A673 (cell line): ENCODE results near the gene PARVB.

Source experiments
- EZH2 ChIP-seq: fragments of 200-600 bp; sonication (generic); IDR thresholded peaks from 2 replicates; pipeline ENCODE4 v1.6.1; 2017; ENCODE audit warnings: borderline replicate concordance, low read depth, mild to moderate bottlenecking, mixed read lengths, antibody characterized with exemption, low read length; ENCODE audit not compliant: poor library complexity, severe bottlenecking
- TF ChIP-seq, protein P1 (sequence below): fragments of 300-800, 200-600 bp; sonication (generic); conservative IDR thresholded peaks from 2 replicates; pipeline ENCODE4 v1.5.1; 2017; ENCODE audit warnings: low read depth, mild to moderate bottlenecking, antibody characterized with exemption, low read length, moderate library complexity, mixed read lengths

DNA sequence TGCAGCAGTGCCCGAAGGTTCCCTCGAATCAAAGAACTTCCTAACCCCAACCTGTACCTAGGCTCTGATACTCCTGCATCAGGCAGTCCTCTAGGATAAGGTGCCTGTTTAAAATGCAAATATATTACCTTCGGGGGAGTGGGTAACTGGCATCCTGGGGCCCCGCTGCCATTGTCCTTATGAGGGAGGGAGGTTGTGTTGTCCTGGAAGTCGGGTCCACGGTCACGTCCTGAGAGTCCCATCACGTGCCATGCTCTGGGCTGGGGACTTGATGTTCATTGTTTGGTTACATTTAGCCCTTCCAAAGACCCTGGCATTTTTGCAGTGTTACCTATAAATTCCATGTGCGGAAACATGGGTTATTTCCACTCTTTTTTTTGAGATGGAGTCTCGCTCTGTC, 67.6 kb downstream of the PARVB start:
- TF ChIP-seq, protein P1, sequence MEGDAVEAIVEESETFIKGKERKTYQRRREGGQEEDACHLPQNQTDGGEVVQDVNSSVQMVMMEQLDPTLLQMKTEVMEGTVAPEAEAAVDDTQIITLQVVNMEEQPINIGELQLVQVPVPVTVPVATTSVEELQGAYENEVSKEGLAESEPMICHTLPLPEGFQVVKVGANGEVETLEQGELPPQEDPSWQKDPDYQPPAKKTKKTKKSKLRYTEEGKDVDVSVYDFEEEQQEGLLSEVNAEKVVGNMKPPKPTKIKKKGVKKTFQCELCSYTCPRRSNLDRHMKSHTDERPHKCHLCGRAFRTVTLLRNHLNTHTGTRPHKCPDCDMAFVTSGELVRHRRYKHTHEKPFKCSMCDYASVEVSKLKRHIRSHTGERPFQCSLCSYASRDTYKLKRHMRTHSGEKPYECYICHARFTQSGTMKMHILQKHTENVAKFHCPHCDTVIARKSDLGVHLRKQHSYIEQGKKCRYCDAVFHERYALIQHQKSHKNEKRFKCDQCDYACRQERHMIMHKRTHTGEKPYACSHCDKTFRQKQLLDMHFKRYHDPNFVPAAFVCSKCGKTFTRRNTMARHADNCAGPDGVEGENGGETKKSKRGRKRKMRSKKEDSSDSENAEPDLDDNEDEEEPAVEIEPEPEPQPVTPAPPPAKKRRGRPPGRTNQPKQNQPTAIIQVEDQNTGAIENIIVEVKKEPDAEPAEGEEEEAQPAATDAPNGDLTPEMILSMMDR = no peak
- TF ChIP-seq EZH2 = no peak
